Stimulated activated CD4-positive, alpha-beta T cell treated with anti-CD3 and anti-CD28 coated beads, Interleukin-4, amount 100 ng/mL, for 48 hours (primary cell): Measurements from ENCODE around the gene FIBCD1.
"Not testable (repeated sequence)": the region's sequence is repeated elsewhere in the genome, so short reads cannot be mapped to it uniquely, and the experiment has no call there.

Experiments used
- DNase-seq, 2 donors: peaks; one replicate each; pipeline ENCODE4 v3.0.0-alpha.2; 2020; ENCODE audit warnings: low read depth in 2 of 2

FIBCD1 gene

DNA sequence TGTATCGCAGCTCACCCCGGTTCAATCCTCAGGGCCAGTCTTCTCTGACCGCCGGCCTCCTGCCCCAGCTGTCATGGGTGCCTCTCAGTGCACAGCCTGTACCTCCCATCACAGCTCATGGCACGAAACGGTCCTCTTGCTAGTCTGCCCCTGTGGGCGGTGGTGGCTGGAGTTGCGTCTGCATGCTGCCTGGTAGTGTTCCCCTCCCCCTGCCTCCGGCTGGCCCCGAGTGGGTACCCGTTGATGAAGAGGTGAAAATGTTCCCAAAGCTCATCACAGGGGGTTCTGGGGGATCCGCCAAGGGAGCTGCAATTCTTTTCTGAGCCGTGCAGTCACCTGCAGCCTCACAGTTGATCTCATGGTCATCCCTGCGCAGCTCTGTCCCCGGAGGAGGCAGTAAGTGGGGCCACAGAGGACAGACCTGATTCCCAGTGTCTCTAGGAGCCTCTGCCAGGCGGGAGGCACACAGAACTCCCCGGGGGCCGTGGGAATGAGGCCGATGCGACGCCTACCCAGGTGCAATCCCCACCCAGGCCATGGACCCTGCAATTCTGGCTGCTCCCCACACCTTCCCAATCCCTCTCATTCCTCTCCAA is 34.7 kb upstream of the FIBCD1 start:
- no peak for DNase-seq

DNA sequence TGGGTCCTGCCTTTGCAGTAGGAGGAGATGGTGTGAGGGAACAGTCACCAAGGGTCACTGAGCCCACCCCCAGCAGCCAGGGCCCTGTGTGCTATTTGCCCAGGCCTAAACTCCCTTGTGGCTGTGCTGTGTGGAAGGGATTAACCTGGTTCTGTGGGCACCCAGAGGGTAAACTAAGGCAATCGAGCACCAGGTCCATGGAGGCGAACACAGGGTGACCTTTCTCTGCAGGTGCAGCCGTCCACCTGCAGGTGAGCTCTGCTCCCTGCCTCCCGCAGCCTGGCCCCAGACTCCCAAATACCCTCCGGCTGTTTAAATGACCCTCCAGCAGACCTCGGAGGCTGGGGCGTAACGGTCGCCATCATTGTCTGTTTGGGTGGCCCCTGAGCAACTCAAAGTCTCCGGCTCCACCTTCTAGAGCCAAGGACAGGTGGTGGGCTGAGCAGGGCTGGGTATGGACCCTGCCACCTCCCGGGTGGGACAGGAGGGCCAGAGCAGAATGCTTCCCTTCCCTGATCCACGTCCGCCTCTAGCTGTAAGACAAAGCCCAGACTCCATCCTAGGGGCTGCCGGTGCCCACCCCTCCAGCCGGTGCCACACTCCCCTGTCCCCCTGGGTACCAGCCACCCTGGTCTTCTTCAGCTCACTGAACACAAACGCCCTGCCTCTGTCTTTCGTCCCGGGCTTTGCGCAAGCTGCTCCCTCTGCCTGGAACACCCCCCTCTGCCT is 34.1 kb upstream of the FIBCD1 start:
- no peak for DNase-seq

DNA sequence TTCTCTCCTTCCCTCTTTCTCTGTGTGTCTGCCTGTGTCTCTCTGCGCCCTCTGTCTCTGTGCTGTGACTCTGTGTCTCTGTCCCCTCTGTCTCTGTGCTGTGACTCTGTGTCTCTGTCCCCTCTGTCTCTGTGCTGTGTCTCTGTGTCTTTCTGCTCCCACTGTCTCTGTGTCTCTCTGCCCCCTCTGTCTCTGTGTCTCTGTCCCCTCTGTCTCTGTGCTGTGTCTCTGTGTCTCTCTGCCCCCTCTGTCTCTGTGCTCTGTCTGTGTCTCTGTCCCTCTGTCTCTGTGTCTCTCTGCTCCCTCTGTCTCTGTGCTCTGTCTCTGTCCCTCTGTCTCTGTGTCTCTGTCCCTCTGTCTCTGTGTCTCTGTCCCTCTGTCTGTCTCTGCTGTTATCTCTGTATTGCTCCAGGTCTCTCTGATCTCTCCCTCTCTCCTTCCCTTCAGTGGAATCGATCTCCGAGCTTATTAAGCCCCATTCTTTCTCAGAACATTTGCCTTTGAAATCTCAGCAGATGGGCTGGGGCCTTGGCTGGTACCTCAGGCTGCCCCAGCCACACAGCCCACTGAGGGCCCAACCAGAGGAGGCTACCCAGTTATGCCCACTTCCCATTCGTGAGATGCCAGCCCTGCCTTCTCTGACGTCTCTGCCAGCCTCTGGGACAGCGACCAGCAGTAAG is 33.4 kb upstream of the FIBCD1 start:
- no peak for DNase-seq

DNA sequence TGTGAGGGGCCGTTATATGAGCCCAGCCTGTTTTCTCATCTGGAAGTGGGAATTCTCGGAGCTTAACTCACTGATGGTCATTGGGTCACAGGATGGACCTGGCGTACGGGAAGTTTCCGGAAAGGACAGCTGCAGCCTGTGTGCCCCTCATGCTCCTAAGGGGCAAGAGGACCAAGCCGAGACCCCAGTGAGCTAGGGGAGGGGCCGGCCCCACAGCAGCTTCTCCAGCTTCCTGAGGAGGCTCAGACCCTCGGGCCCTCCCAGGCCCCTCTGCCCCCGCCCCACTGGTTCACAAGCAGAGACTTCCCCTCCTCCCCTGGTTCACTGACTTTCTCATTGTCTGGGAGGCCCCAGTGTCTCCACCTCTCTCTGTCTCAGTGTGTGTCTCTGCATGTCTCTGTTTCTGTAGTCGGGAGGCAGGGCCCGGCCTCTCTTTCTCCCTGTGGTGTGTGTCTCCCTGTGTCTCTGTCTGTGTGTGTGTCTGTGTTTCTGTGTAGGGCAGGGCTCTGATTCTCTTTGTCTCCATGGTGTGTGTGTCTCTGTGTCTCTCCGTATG is 32.3 kb upstream of the FIBCD1 start:
- no peak for DNase-seq

DNA sequence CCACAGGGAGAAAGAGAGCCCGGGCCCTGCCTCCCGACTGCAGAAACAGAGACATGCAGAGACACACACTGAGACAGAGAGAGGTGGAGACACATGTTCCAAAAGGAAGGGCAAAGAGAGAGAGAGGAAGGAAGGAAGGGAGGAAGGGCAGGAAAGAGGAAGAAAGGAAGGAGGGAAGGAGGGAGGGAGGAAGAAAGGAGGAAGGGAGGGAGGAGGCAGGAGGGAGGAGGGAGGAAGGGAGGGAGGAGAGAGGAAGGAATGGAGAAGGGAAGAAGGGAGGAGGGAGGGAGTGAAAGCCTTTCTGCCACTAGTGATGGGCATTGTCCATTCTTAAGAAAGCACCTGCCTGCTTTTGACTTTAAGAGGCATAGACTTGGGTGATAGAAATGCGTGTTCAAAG is 31.8 kb upstream of the FIBCD1 start:
- DNase-seq: no peak

DNA sequence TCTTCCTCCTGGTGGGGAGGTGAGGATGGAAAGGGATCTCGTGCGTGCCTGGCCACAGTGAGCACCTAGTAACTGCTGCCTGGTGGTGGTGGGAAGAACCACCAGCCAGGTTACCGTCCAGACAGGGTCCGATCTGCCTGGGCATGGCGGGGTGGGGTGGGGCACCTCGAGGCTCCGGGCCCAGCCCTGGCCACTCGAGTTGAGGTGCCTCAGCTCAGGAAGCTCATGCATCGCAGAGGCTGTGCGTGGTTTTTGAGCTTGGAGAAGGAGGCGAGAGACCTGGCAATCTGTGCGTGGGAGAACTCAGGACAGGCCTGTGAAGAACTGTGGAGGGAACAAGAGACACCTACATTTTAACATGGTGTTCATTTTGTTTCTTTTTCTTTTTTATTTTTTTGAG is 31.0 kb upstream of the FIBCD1 start:
- no peak for DNase-seq

DNA sequence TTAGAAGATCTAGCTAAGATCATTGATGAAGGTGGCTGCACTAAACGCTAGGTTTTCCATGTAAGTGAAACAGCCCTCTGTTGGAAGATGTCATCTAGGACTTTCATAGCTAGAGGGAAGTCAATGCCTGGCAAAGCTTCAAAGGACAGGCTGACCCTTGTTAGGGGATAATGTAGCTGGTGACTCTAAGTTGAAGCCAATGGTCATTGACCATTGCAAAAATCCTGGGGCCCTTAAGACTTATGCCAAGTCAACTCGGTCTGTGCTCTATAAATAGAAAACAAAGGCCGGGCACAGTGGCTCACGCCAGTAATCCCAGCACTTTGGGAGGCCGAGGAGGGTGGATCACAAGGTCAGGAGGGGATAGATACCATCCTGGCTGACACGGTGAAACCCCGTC is 26.6 kb upstream of the FIBCD1 start:
- no peak for DNase-seq

DNA sequence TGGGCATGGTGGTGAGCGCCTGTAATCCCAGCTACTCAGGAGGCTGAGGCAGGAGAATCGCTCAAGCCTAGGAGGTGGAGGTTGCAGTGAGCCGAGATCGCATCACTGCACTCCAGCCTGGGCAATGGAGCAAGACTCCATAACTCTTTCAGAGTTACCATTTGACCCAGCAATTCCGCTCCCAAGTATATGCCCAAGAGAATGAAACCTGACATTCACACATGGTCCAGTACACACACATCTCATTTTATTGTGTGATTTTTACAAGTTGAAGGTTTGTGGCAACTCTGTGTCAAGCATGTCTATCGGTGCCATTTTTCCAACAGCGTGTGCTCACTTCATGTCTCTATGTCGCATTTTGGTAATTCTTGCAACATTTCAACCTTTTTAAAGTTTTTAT is 24.9 kb upstream of the FIBCD1 start:
- no peak for DNase-seq

DNA sequence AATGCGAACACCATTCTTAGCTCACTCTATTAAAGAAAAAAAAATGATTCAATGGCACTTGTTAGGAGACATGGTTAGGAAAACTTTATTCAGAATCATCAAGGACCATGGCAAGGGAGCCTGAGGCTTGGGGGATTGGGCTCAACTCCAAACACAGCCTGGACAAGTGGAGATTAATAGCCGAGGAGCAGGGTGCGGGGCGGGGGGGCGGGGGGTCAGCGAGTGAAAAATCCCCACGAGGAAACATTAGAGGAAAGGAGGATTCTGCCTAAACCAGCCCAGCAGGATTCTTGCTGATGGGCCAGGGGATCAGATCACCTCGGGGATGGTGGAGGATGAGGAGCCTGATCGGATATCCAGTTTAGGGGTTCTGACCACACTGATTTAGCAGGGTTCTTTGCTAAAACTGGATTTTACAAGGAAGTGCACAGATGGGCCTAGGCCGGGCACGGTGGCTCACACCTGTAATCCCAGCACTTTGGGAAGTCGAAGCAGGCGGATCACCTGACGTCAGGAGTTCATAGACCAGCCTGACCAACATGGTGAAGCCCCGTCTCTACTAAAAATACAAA is 24.4 kb upstream of the FIBCD1 start:
- DNase-seq: no peak

DNA sequence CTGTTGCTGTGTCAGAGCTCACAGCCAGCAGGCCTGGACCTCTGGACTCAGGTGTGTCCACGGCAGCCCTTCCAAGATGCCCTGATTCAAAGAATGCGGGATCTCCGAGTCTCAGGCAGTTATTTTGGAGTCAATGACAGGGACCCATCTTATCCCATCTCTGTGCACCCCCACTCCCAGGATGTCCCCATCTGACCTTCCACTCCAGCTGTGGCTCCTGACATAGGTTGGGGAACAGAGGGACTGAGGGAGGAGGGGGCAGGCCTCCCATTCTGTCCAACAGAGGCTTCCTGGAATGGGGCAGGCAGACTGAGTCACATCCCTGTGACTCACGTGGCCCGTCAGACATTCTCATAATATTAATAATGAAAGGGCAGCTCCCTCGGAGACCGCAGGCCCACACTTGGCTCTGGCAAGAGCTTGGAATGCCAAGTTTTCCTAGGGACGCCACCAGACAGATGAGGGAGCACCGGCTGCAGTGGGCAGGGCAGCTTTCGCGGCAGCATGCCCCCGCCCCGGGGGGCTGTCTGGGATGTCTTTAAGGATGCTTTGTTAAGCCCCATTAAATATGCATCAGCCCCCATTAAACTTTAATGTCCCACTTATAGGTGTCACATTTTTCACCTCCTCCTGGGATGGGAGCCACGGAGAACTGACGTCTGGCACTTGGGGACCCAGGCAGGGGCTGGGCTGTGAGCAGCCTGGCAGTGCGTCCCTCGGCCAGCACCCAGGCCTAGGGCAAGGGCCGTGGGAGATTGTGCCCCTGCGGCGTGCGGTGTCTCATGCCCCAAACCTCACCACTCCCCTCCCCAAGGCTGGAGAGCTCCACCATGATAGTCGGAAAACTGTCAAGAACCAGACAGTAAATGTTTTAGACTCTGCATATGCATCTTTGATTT is 23.6 kb upstream of the FIBCD1 start:
- no peak for DNase-seq

DNA sequence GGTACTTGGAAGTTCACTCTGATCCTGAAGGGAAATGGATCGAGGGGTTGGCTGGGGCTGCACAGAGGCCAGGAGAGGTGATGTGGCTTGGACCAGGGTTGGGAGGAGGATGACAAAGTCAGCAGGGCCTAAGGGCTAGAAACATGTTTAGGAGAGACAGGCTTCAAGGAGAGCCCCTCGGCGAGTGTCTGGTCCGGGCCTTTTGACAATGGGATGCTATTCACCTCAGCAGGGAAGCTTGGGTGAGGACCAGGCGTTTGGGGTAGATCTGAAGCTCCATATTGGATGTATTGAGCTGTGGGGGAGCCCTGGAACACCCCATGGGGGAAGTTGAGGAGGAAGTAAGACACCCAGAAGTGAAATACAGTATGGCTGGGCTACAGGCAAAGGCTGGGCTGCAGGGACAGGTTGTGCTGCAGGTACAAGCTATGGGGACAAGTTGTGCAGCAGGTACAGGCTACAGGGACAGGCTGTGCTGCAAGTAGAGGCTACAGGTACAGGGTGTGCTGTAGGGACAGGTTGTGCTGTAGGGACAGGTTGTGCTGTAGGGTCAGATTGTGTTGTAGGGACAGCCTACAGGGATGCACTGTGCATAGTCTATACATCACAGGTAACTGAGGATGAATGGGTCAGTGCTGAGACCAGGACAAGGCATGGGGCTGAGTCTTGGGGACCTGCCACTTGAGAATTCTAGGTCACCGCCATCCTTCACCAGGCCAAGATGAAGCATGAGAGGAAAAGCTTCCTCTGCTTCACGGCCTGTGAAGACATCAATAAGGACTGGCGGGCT is 22.7 kb upstream of the FIBCD1 start:
- no peak for DNase-seq

DNA sequence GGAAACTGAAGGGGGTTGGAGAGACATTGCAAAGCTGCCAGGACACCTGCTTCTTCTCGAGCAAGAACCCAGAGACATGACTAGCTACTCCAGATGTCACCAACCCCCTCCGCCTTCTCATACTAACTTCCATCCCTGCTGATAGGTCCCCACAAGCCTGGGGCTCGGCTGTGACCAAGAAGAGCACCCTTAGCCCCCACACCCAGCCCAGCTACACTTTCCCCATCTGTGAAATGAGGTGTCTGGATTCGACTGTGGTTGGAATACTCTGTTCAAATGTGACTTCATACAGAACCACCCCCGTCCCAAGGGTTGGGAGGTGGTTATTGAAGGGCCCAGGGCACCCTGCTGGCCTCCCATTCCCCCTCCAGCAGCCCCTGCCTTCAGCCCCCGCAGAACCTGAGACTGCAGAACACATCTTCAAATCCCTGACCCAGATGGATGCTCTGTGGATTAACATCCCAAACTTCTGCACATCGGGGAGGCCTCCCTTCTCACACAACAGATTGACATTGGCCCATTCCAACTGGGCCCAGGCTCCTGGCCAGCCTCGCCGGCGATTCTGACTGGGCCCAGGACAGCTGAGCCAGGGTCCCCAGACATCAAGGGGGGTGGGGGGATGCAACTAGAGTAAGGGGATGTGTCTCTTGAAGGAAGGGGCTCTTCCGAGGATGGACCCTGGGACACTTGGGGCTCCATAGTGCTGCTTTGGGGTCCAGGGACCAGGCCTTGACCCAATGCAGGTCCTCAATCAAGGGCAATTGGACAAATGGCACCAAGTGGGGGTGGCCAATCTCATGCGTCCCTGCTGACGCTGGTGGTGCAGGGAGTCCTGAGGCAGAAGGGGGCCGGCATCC is 21.7 kb upstream of the FIBCD1 start:
- DNase-seq: no peak

DNA sequence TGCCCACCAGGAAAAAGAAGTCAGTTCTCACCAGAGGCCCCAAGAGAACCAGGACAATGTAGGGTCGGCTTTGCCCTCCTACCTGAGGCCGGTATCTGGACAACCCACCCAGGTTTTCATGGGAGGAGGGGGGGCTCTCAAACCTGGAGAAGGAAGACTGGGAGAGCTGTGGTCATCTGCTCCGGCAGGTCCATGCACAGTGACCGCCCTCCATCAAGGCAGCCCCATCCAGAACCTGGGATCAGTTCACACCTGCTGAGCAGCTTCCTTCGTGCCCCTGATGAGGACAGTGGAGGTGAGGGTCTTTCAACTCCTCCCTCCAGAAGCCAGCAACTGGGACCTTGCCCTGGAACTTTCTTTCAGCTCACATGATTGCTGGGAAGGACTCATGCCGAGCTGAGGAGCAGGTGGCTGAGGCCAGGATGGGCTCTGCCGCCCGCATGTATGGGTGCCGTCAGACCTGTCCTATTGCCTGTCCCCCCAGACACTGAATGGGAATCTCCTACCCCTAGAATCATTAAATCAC is 20.8 kb upstream of the FIBCD1 start:
- no peak for DNase-seq

DNA sequence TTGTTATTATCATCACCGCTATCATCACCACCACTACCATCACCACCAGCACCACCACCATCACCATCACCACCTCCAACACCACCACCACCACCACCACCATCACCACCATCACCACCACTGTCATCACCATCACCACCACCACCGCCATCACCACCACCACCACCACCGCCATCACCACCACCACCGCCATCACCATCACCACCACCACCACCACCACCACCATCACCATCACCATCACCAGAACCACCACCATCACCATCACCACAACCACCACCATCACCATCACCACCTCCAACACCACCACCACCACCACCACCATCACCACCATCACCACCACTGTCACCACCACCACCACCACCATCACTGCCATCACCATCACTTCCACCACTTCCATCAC is 19.5 kb upstream of the FIBCD1 start:
- not testable (repeated sequence) for DNase-seq

DNA sequence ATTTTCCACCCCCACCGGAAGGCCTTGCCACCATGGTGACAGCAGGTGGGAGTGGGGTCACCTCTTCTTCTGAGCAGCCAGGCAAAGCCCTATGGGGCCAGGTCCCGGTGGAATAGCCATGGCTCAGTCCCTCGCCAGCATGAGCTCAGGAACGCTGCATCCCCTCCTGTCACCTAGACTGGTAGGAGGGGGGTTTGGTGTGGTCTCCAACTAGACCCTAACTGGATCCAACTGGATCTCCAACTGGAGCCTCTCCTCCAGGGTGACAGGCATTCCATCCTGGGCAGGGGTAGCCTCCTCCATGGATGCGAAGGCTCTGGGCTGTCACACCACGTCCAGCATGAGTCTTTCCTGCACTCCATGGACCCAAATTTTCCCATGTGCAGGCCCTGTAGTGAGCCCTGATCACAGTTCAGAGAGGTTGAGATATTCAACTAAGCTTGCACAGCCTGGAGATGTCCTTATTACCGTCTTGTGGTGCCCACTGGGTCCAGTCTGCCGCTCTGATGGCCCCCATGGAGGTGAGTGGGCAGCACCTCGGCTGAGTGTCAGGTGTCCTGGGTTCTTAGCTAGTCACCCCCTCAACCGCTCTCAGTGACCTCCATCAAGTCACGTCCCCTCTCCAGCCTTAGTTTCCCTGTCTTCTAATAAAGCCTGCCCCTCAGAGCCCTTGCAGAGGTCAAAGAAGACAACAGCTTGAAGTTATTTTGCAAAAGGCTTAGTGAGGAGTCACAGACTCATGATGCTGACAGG is 18.6 kb upstream of the FIBCD1 start:
- no peak for DNase-seq

DNA sequence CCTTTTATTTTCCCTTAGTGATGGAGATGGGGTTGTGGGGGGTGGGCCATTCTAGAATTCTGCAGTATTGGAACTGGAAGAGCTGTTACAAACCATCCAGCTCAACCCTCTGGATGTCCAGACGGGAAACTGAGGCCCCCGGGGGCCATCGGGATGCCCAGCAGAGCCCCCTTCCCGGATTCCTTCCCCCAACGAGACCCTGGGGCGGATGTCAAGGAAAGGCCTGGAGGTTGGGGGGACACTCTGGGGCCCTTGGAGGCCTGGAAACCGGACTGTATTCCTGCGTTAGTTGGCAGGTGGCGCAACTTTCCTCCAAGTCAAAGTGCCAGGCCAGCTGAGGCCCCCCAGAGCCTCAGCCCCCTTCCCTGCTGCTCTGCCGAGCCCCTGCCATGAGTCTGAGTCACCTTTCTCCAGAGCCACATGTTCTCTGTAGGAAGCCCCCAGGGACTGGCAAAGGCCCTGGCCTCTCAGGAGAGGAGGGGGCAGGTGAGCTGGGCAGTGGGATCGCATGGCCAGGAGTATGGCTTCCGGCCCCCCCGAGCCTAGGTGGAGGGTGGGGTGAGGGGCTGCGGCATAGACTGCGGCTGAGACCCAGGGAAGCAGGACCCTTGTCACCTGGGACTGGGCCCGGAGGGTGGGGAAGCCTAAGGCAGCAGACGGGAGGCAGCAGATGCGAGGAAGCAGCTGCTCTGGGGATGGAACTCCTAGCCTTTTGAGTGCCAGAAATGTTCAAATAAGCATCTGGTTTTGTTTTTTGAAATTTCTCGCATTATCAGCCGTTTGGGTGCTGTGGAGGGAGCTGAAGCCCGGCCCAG is 17.8 kb upstream of the FIBCD1 start:
- DNase-seq: no peak

DNA sequence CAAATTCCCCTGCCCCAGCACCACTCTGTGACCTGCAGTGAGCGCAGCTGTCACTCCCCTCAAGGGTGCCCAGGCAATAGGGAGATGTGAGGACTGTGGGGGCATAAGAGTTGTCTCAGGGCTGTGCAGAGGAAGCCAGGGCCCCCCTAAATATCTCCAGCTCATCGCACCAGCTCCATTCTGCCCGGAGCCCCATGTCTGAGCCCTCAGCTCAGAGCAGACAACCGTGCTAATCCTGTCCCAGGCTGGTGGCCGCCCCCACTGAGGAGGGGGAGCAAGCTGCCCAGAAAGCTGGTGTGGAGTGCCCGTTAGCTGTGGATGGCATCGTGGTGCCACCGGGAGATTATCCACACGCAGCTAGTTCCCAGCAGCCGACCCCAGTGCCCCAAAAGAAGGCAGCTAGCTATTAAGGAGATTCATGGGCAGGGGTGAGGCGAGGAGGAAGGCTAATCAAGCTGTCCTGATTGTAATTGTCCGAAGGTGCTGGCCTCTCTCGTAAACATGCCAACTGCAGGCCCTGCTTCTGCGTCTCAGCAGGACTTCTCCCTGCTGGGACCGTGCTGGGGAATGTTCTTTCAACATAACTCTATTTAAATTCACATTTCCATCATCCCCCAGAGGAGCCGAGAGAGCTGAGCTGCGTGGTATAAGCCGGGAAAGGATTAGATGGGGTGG is 17.0 kb upstream of the FIBCD1 start:
- no peak for DNase-seq
